ENCODE measurements around the gene GOLGA6L2.

DNA sequence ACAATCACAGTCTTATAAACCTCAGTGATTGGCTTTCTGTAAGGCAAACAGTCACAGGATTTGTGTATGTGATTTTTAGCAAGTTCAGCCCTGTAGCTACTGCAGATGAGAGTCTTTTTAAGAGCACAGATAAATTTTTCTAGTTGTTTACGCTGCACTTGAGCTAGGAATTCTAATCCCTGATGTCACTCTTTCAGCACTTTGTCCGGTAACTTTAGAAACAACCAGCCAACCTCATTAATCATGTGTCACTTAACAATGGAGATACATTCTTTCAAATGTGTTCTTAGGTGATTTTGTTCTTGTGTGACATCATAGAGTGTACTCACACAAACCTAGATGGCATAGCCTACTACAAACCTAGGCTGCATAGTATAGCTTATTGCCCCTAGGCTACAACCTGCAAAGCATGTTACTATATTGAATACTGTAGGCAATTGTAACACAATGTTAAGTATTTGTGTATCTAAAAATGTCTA is 36.8 kb upstream of the GOLGA6L2 start:
- no peak for TF ChIP-seq CTCF (IDR thresholded peaks at IDR 0.05)
- TF ChIP-seq POLR2A (IDR thresholded peaks at IDR 0.05): no peak
- TF ChIP-seq POLR2AphosphoS5 (IDR thresholded peaks at IDR 0.05): no peak

Data from prostate gland (tissue), 2 donors.